ENCODE data around the gene RAB4A.

RAB4A gene

DNA sequence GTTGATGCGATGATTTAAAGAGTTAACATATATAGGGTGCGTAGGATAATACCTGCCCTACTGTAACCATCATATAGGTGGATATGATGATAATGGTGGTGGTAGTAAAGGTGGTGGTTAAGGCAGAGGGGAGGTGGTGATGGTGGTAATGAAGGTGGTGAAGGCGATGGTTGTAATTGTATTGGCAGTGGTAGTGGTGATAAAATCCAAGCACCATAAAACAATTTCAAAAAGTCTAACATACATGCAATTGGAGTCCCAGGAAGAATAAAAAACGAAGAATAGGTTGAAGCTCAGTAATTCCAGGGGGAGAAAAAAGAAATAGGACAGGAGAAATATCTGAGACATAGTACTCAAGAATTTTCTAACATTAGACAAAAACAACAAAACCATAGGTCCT, 27.3 kb upstream of the RAB4A start:
- DNase-seq (ENCODE audit: extremely low read depth in 1 of 2, low read depth in 1 of 2) = no peak

DNA sequence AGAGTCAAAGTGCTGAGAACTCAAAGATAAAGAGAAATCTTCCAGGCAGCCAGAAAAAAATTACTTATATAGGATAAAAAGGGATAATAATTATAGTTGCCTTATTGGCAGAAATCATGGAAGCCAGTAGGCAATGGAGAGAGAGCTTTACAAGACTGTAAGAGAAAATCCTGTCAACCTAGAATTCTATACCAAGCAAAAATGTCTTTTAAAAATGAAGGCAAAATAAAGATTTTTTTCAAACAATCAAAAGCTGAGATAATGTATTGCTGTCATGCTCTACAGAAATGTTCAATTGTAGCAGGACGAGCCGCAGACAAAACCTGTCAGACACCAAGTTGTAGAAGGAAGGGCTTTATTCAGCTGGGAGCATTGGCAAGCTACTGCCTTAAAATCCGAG, 26.8 kb upstream of the RAB4A start:
- DNase-seq (ENCODE audit: extremely low read depth in 1 of 2, low read depth in 1 of 2) = no peak

DNA sequence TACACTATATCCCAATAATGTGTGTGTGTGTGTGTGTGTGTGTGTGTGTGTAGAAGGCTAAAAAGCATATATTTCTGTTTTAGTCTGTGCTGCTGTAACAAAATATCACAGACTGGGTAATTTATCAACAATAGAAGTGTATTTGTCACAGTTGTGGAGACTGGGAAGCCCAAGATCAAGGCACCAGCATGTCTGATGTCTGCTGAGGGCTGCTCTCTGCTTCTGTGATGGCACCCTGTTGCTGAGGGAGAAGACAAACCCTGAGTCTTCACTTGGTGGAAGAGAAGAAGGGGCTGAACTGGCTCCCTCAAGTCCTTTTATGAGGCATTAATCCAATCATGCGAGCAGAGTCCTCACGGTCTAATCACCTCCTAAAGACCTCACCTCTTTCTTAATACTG, 23.0 kb upstream of the RAB4A start:
- DNase-seq (ENCODE audit: extremely low read depth in 1 of 2, low read depth in 1 of 2) = no peak

DNA sequence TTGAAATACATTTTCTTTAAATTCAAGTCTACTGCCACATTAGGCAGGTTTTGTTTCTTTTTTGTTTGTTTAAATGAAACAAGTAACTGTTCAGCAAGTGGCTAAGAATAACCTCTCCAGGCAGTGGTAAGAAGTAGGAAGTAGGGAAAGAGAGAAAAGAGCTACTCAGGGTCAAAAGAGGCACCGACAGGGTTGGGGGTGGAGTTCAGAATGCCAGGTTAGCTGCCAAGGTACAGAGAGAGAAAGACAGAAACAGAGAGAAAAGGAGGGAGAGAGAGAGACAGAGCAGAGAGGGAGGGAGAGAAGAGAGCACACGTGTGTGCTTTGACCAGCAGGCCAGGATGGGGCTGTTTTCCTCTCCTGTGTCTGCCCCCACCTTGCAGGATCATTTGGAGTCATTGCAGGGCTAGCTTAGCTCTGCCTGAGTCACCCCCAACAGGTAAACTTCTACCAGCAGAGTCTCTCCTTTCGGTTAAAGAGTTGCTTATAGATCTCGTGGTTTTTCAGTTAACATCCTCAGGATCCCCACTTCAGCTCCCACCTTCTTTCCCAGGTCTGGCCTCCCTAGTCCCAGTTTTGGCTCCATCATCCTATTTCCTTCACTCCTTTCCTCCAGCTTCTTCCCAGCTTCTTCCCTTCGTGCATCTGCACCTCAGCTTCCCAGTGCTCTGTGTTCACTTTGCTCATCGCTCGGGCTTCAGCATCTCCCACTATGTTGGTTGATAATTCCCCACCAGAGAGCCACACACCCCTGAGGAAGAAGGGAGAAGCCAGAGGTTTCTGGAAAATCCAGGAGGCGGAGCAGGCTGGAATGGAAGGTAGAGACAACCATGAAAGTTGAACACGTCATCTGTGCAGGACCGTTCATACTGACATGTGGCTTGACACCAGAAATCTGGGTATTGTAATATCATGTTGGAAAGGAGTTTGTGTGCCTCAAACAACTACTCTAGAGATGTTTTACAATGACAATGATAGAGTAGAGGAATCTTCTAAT, 21.8 kb upstream of the RAB4A start:
- DNase-seq (ENCODE audit: extremely low read depth in 1 of 2, low read depth in 1 of 2) = no peak

DNA sequence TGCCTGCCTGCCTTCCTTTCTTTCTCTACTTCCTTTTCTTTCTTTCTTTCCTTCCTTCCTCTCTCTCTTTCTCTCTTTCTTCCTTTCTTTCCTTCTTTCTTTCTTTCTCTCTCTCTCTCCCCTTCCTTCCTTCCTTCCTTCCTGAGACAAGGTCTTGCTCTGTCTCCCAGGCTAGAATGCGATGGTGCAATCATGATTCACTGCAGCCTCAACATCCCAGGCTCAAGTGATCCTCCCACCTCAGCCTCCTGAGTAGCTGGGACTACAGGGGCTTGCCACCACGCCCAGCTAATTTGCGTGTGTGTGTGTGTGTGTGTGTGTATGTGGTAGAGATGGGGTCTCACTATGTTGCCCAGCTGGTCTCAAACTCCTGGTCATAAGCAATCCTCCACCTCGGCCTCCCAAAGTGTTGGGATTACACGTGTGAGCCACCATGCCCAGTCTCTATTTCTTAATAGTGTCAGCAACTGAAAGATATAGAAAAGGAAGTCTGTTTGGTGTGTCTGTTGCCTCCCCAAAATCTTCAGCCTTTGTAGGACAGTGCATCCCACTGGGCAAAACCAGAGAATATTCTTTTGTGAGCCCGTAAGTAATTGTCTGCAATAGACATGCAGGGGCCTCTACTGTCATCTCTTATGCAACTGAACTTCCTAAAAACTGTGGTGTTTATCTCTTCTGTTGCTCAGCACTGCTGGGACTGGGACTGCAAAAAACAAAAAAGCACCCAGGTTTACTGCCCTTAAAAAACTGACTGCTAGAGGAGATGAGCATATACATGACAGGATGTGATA, 20.9 kb upstream of the RAB4A start:
- no peak for DNase-seq (ENCODE audit: extremely low read depth in 1 of 2, low read depth in 1 of 2)

DNA sequence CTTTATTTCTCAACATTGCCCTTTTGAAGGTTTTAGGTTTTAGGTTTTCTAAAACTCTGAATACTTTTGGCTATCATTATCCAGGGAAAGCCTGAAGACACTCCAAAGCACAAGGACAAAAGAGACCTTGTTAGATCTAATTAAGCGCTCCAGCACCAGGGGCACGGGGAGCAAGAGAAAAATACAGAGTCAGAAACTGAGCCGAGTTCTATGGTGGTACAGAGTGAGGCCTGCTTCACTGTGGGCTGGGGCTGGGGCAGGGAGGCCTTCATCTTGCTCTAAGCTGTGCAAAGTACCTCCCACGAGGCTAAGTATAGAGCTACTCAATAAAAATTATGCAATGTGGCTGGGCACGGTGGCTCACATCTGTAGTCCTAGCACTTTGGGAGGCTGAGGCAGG, 19.7 kb upstream of the RAB4A start:
- DNase-seq (ENCODE audit: extremely low read depth in 1 of 2, low read depth in 1 of 2) = no peak

DNA sequence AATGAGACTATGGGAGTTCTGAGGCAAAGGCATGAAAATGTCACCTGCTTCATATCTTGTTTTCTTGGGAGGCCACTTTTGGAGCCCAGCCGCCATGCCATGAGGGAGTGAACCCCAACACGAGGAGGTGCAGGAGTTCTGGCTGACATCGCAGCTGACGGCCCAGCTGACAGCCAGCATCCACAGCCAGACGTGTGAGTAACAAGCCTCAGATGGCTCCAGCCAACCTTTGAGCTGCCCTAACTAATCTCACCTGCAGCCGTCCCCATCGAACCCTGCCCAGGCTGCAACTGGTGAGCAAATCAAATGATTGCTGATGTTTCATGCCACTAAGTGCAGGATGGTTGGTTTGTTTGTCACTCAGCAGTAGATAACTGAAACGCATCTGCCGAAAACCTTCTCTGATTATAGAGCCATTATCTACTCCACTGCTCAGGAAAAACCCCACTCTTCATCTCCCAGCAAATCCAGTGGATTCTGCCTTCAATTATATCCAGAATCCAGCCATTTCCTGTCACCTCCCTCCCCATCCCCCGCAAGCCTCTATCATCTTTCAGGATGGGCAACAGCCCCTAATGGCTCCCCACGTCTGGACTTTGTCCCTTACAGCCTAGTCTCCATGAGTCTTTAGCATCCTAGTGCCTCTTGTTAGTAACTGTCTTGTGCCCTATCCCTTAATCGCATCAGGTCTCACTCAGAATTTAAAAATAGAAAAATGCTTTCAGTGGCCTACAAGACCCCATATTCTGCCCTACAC, 18.5 kb upstream of the RAB4A start:
- DNase-seq (ENCODE audit: extremely low read depth in 1 of 2, low read depth in 1 of 2) = no peak

DNA sequence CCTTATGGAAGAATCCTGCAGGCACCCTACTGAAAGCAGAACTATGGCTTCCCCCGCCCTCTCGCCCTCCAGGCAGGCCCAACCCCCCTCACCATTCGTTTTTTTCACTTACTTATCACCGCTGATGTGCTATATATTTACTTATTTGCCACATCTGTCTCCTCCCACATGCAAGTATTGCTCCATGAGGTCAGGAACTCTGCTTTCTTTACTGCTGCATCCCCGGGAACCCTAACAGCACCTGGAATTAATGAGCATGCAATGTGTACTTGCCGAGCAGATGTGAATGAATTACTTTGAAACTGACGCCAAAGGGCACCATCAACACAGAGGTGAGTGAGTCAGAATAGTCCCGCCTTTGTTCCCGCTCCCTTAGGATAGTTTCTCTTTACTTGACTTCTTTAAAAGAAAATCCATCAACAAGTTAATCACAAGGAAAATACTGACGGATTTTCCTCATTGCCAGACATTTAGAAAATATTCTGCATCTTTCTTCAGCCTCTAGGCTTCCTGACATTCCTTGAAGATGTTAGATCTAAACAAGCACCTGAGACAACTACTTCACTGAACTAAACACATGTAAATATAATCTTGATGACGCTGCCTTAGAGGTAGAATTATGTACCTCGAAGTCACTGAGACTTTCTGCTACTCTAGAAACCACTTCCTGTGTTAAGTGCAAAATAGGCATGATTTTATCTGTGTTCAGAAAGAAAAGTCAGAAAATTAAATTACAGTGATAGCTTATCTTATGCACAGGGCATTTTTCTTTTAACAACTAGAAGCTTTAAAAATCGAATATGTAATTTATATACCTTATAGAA, 17.5 kb upstream of the RAB4A start:
- DNase-seq (ENCODE audit: extremely low read depth in 1 of 2, low read depth in 1 of 2) = no peak

DNA sequence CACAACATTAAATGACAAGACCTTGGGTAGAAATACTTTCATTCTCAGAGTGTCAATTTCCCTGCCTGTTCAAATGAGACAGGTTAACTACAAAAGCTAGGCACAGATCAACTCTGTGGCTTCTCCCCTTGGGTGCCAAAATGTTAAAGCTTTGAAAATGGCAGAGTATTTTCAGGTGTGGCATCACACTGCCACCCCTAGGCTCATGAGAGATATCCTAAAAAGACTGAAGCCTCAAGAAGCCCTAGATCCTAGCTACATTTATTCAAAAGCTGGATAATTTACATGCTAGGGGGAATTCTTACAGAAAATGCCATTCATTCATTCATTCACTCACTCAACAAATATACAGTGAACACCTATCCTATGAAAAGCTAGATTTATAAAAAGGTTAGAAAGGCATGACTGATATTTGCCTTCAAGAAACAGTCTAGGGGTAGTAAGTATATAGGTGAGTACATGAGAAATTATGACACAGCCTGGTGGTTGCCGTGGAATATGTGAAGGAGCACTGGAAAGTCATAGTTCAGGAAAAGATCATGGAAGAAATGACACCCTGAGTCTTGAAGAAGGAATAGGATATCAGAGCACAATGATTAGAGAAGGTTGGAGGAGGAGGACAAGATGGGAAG, 15.9 kb upstream of the RAB4A start:
- no peak for DNase-seq (ENCODE audit: extremely low read depth in 1 of 2, low read depth in 1 of 2)

DNA sequence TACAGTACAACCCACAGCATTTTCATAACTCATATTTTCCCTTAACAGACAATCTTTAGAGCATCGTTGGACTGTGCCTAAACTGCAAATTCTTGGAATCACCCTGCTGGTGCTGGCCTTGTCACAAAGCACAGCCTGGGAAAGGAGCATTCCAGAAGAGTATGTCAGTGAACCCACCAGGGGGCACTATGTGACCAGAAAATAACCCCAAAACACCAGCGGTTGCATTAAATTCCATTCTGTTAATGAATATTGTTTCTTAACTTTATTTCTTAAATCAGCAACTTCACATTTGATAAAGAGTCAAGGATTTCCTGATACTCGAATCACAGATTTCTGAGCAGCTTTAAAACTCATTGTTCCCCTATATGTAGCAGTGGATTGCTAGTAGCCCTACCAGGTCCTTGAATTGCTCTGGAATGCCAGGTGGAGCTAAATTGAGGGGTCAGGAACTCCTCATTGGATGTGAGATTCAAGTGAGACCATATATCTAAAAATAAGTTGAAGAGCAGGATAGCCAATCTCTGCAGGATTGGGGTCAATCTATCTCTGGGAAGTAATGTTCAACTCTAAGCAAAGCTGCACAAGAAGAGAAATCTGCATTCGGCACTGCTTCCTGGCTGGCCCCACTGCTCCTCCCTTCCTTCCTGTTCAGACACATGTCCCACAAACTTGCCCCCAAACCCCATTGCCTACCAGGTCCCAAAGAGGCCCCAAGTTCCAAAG, 12.7 kb upstream of the RAB4A start:
- no peak for DNase-seq (ENCODE audit: extremely low read depth in 1 of 2, low read depth in 1 of 2)

DNA sequence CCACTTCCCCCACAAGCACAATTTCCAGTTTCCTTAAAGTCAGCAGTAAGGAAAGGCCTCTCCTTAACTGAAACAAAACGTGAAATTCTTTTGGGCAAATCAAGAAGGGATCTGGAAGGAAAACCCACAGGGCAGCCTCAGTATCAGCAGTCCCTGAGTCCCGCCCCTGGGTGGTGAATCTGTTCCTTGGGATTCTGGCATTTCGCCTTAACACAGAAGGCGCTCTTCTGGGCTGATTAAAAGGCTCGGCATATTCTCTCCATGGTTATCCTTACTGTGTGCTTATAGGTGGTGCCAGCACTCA, 12.2 kb upstream of the RAB4A start:
- no peak for DNase-seq (ENCODE audit: extremely low read depth in 1 of 2, low read depth in 1 of 2)

DNA sequence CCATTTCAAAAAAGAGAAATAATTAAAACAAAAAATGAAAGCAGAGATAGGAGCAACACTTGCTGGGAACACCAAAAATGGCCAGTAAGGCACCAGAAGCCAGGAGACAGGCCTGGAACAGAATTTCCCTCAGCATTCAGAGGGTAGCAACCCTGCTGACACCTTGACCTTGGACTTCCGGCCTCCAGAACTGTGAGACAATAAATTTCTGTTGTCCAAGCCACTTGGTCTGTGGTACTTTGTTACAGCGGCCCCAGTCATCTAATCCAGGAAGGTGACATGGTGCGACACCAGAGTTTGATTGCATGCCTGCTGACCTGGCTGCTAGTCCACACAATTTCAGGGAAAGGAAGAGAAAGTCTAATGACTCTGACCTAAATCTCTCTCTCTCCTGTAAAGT, 10.6 kb upstream of the RAB4A start:
- DNase-seq (ENCODE audit: extremely low read depth in 1 of 2, low read depth in 1 of 2) = no peak

DNA sequence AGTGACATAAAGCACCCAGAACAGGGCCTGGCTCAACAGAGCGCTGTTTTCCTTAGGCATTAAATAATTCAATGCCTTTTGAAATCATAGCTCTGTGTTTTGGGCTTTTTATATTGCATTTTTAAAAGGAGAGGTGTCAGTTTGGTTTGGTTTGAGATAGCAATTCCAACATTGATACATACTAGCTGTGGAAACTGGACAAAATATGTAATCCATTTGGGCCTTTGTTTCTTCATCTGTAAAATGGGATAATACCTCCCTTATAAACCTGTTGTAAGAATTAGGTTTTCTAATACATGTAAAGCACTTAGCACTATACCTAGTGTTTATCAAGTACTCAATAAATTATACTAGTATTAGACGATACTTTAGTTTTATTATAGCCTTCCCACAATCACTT, 8.7 kb upstream of the RAB4A start:
- DNase-seq (ENCODE audit: extremely low read depth in 1 of 2, low read depth in 1 of 2) = no peak

DNA sequence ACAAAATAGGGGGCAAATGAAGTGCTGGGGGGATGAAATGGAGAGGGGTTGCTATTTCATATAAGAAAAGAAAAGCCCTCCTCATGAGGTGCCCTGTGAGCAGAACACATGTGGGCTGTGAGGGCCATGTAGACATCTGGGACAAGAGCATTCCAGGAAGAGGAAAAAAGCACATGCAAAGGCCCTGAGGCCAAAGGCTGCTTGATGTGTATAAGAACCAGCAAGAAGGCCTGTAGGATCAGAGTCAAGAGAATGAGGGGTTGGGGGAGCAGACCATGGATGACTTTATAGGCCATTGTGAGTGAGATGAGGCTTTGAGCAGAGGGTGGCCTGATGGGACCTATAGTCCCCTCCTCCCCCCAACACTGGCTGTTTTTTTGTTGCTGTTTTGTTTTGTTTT, 7.7 kb upstream of the RAB4A start:
- no peak for DNase-seq (ENCODE audit: extremely low read depth in 1 of 2, low read depth in 1 of 2)

DNA sequence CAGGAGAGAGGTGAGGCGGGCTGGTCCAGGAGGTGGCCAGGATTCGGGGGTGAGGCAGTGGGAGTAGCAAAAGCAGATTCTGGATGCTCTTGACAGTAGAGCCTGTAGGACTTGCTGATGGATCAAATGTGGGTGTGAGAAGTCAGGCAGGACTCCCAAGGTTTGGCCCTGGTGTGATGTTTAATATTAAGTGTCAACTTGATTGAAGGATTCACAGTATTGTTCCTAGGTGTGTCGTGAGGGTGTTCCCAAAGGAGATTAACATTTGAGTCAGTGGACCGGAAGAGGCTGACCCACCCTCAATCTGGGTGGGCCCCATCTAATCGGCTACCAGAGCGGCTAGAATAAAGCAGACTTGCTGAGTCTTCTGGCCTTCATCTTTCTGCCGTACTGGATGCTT, 6.8 kb upstream of the RAB4A start:
- no peak for DNase-seq (ENCODE audit: extremely low read depth in 1 of 2, low read depth in 1 of 2)

DNA sequence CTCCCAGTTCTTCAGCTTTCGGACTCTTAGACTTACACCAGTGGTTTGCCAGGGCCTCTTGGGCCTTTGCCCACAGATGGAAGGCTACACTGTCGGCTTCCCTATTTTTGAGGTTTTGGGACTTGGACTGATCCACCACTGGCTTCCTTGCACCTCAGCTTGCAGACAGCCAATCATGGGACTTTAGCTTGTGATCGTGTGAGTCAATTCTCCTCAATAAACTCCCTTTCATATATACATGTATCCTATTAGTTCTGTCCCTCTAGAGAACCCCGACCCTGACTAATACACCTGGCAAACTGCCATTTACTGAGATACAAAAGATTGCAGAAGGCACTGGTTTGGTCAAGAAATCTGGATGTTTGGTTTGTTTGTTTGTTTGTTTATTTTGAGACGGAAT, 6.4 kb upstream of the RAB4A start:
- DNase-seq (ENCODE audit: extremely low read depth in 1 of 2, low read depth in 1 of 2) = no peak

DNA sequence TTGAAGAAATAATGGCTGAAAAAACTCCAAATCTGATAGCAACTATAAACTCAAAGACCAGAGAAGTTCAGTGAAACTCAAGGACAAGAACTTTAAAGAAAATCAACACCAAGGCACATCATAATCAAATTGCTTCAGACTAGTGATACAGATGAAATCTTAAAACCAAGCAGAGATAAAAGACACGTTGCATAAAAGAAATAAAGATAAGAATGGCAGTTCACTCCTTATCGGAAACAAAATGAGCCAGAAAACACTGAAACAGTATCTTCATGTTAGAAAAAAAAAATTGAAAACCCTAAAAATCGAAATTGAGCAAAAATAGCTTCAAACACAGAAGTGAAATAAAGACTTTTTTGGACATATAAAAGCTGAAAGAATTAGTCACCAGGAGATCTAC, 4.6 kb upstream of the RAB4A start:
- no peak for DNase-seq (ENCODE audit: extremely low read depth in 1 of 2, low read depth in 1 of 2)

DNA sequence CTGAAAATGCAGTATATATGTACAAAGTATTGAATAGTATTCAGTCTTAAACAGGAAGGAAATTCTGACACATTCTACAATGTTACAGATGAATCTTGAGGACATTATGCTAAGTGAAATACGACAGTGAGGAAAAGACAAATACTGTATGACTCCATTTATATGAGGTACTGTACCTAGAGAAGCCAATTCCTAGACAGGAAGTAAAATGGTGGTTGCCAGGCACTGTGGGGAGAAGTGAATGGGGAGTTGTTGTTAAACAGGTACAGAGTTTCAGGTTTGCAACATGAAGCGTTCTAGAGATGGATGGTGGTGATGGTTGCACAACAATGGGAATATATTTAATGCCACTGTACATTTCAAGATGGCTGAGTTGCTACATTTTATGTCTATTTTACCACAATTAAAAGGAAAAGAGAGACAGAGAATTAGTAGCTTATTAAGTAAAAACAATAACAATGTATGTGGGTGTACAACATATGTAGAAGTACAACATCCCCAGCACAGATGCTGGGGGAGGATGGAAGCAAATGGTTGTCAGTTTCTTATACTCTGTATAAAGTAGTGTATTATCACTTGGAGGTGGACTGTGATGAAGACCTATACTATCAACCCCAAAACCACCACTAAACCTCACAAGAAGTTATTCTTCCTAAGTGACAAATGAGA, 3.9 kb upstream of the RAB4A start:
- no peak for DNase-seq (ENCODE audit: extremely low read depth in 1 of 2, low read depth in 1 of 2)

DNA sequence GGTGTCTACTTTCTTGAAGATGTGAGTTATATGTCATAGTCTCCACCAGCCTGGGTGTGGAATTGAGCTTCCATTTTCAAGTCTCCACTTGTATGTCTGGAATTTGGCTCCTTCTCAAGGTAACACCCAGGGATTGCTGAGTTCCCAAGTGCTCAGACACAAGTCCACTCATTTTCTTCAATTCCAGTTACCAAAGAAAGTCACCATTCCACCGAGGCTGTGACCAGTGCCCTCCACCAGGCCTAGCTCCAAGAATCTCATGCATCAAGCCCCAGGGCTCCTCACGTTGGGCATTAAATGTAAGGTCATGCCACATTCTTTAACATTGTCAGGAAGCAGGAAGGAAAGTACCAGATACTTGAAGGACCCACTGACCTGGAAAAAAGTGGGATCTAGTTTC, 2.4 kb upstream of the RAB4A start:
- DNase-seq (ENCODE audit: extremely low read depth in 1 of 2, low read depth in 1 of 2) = no peak
